Upper lobe of right lung (tissue), 1 donor: ENCODE data around the gene ABLIM2. TPM values are rescaled to one million over a fixed set of nuclear protein-coding genes. Genes with fewer than 3 reads are reported as not detected.

Experiments
- ATAC-seq: fragments of 200-7000 bp; cut with Tn5 transposase; one replicate; pipeline ENCODE4 v1.9.1; 2020; ENCODE audit warnings: mild to moderate bottlenecking, moderate library complexity
- DNase-seq: peaks from one replicate; pipeline ENCODE4 v3.0.0-alpha.2; 2020
- H3K27ac ChIP-seq: fragments of 200-600 bp; one replicate; pipeline ENCODE4 v1.8.0; 2022
- H3K27me3 ChIP-seq: fragments of 200-600 bp; one replicate; pipeline ENCODE4 v1.8.0; 2022; ENCODE audit warnings: mild to moderate bottlenecking
- H3K36me3 ChIP-seq: fragments of 200-600 bp; one replicate; pipeline ENCODE4 v1.8.0; 2022
- H3K4me1 ChIP-seq: fragments of 200-600 bp; one replicate; pipeline ENCODE4 v1.8.0; 2022
- H3K4me3 ChIP-seq: fragments of 200-600 bp; one replicate; pipeline ENCODE4 v1.8.0; 2022; ENCODE audit warnings: mild to moderate bottlenecking
- H3K9me3 ChIP-seq: fragments of 200-600 bp; one replicate; pipeline ENCODE4 v1.8.0; 2022
- intact Hi-C: fragments of 100-400 bp; cut with DNase I; formaldehyde crosslinking; loops from one replicate; pipeline ENCODE4 v1.11.0; 2022
- total RNA-seq: library from RNA; stranded (reverse); fragmentation: NEBNext Ultra II Directional; extraction: Animal tissue kit (Norgen Biotek cat#: 25700); gene quantifications from one replicate; pipeline ENCODE4 v1.2.1, GENCODE V29; 2021
- TF ChIP-seq, protein P1 (sequence below): fragments of 200-600 bp; IDR thresholded peaks from one replicate; pipeline ENCODE4 v1.8.0; 2022; ENCODE audit warnings: antibody characterized with exemption
- donor health status: DM: no; HTN: yes; CAD: no; lungs with severe emphysema.

The ABLIM2 gene
- total RNA-seq, 1 donor from 2014 or later: 12.7 TPM

DNA sequence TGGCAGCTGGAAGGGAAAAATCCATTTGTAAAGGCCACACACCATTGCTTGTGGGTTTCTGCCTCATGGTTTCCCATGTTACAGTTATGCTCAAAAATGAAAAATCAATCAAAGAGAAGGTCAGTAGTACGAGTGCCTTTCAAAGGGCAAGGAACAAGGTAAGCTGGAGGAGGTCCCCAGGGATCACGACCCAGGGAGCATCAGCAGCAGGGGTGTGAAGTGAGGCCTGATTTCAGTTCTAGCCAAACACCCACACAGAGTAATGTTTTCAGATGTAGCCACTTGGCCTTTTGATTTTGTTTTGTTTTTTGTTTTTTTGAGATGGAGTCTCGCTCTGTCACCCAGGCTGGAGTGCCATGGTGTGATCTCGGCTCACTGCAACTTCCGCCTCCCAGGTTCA is 149.5 kb downstream of the ABLIM2 start:
- Histone ChIP-seq H3K27ac (no peak overlapping the region), H3K4me3 (no peak overlapping the region), H3K4me1 (no peaks in the 10 kb centered on the region), H3K36me3 (no peaks in the 10 kb centered on the region), H3K27me3 (no peaks in the 10 kb centered on the region), H3K9me3 (no peaks in the 10 kb centered on the region)
- intact Hi-C loops: no loop called here
- no peak for DNase-seq
- TF ChIP-seq, protein P1, sequence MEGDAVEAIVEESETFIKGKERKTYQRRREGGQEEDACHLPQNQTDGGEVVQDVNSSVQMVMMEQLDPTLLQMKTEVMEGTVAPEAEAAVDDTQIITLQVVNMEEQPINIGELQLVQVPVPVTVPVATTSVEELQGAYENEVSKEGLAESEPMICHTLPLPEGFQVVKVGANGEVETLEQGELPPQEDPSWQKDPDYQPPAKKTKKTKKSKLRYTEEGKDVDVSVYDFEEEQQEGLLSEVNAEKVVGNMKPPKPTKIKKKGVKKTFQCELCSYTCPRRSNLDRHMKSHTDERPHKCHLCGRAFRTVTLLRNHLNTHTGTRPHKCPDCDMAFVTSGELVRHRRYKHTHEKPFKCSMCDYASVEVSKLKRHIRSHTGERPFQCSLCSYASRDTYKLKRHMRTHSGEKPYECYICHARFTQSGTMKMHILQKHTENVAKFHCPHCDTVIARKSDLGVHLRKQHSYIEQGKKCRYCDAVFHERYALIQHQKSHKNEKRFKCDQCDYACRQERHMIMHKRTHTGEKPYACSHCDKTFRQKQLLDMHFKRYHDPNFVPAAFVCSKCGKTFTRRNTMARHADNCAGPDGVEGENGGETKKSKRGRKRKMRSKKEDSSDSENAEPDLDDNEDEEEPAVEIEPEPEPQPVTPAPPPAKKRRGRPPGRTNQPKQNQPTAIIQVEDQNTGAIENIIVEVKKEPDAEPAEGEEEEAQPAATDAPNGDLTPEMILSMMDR: no peak
- no peak for ATAC-seq

DNA sequence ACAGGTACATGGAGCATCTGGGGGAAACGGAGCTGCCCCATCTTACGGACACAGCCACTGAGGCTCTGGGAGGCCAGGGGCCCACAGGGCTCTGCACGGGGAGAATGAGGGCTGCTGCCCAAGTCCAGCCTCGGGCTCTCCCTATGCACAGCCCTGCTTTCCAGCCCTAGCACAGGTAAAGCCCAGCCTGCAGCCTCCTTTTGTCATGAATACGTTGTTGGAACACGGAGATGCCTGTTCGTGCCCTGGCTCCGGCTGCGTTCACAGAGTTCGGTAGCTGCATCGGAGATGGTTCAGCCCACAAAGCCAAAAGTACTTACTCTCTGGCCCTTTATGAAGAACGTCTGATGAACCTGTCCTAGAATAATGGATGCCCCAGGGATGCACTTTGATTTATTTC is 150.2 kb downstream of the ABLIM2 start:
- Histone ChIP-seq H3K4me3 (no peak overlapping the region), H3K36me3 (no peaks in the 10 kb centered on the region), H3K27me3 (no peaks in the 10 kb centered on the region), H3K4me1 (no peaks in the 10 kb centered on the region), H3K27ac (no peak overlapping the region), H3K9me3 (no peaks in the 10 kb centered on the region)
- TF ChIP-seq, protein P1: no peak
- DNase-seq: no peak
- ATAC-seq: no peak
- intact Hi-C loops: no loop called here

DNA sequence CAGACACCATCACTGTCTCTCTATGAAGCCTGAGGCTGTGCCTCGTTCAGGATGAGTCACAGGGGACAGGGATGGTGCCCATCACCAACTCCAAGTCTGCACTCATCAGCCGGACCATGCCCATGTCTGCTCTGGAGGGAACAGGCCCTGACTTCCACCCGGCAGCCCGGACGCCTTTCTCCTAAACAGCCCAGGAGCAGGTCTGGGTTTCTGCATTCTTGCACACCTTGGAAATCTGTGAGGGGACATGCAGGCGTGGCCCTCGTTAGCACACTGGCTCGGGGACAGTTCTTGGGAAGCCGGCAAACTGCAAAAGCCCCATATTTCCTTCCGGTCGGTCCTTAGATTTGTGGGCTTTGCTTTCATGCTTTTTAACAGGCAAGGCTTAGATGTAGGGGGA is 151.0 kb downstream of the ABLIM2 start:
- H3K36me3 ChIP-seq: no peaks in the 10 kb centered on the region
- no peaks in the 10 kb centered on the region for H3K9me3 ChIP-seq
- DNase-seq (no peak), ATAC-seq (no peak)
- TF ChIP-seq, protein P1: no peak
- intact Hi-C loops: no loop called here
- H3K27me3 ChIP-seq: no peaks in the 10 kb centered on the region
- no peak overlapping the region for H3K27ac ChIP-seq
- no peaks in the 10 kb centered on the region for H3K4me1 ChIP-seq
- no peak overlapping the region for H3K4me3 ChIP-seq

DNA sequence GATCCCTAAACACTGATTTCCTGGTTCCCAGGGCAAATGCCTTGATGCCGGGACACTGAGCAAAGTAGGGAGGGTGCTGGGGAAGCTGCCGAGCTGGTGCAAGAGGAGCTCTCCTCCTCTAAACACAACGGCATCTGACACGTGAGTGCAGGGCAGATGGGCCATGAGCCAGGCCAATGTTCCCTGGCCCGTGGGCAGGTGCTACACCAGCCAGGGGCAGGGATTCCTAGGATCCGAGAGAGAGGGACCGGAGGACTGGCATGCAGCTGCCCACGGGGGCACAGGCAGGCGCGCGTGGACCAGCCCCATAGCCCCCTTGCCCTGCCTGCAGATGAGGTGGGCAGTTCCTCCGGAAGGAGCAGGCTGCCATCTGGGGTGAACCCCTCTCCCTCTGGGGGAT is 152.1 kb downstream of the ABLIM2 start:
- H3K27ac ChIP-seq: no peak overlapping the region
- TF ChIP-seq, protein P1: no peak
- no peaks in the 10 kb centered on the region for H3K27me3 ChIP-seq
- H3K9me3 ChIP-seq: no peaks in the 10 kb centered on the region
- no peaks in the 10 kb centered on the region for H3K36me3 ChIP-seq
- intact Hi-C loops: no loop called here
- DNase-seq (no peak), ATAC-seq (no peak)
- H3K4me3 ChIP-seq: no peak overlapping the region
- no peaks in the 10 kb centered on the region for H3K4me1 ChIP-seq

DNA sequence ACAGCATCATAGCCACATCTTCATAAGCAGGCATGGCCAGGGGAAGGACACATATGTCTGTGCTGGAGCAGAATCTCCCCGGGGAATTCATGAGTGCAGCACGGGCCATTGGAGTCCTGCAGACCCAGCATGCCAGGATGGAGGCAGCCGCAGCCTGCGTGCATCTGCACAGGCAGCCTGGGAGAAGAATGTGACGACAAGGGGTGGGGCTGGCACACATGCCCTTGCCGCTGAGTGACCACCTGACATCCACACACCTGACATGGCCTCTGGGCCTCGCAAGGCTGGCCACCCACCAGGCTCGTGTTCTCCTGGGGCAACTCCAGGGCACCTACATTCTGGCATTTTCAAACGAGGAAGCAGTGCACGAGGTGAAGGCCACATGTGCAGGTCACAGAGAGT is 152.8 kb downstream of the ABLIM2 start:
- TF ChIP-seq, protein P1: no peak
- Histone ChIP-seq H3K9me3 (no peaks in the 10 kb centered on the region), H3K4me1 (no peaks in the 10 kb centered on the region), H3K4me3 (no peak overlapping the region), H3K27ac (no peak overlapping the region), H3K27me3 (no peaks in the 10 kb centered on the region), H3K36me3 (no peaks in the 10 kb centered on the region)
- ATAC-seq (no peak), DNase-seq (no peak)
- intact Hi-C loops: no loop called here

DNA sequence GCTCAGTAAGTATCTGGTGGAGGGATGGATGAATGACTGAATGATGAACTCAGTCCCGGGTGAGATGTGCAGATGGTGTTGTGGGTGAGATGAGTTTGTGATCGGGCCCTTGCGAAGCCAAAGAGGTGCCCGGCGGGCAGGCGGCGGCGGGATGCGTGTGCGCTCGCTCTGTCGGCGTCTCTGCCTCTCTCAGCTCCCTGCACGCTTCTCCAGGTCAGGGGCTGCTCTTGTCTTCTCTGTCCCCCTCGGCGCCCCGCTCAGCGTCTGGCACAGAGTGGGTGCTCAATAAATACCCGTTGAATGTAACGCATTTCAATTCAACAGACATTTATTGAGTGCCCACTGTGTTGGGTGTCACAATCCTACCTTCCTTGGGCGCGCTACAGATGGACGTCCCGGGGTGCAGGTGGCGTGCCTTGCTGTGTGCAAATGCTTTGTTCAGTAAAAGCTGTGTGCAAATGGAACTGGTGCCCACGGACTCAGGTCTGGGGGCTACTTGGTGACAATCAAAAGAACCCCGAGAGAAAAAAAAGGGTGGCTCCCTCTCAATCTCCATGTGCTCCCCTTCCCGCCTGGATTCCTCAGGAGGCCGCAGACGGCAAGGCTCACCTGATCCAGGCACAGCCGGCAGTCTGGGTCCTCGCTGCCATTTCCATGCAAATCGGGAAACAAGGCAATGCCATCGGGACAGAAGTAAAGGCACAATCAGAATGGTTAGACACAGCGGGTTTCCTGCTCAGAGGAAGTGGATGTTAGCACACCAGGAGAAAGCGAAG is 153.4 kb downstream of the ABLIM2 start:
- H3K36me3 ChIP-seq: no peaks in the 10 kb centered on the region
- no peak overlapping the region for H3K27ac ChIP-seq
- no peak for ATAC-seq
- H3K9me3 ChIP-seq: no peaks in the 10 kb centered on the region
- TF ChIP-seq, protein P1: no peak
- intact Hi-C loops: no loop called here
- H3K4me1 ChIP-seq: no peaks in the 10 kb centered on the region
- H3K4me3 ChIP-seq: no peak overlapping the region
- DNase-seq: no peak
- no peaks in the 10 kb centered on the region for H3K27me3 ChIP-seq
